Retinal pigment epithelial cell (primary cell): ENCODE results near the gene GSKIP.

Experiments
- DNase-seq: peaks from one replicate; pipeline ENCODE4 v3.0.0-alpha.2; 2010; ENCODE audit warnings: low read depth
- H3K4me3 ChIP-seq: 2 replicates; pipeline ENCODE4 v1.5.1; 2011; ENCODE audit warnings: mild to moderate bottlenecking, low read length, control low read depth, moderate library complexity
- CTCF ChIP-seq: conservative IDR thresholded peaks from 2 replicates; pipeline ENCODE4 v1.5.1; 2011; ENCODE audit warnings: low read depth, low read length, control low read depth, inconsistent platforms

GSKIP gene

GRCh38 chr14:96373538-96373937, 10.2 kb downstream of the GSKIP start:
- no peak for DNase-seq
- TF ChIP-seq CTCF: no peak
- H3K4me3 ChIP-seq: no peak overlapping the region

- no peak for TF ChIP-seq CTCF
- no peak overlapping the region for H3K4me3 ChIP-seq
- DNase-seq: no peak
These were observed 12.8 kb downstream of the GSKIP start for GRCh38 chr14:96376093-96376492.

GRCh38 chr14:96380735-96381134, 17.4 kb downstream of the GSKIP start:
- H3K4me3 ChIP-seq: no peak overlapping the region
- DNase-seq: no peak
- TF ChIP-seq CTCF: no peak

GRCh38 chr14:96383445-96383844, 20.1 kb downstream of the GSKIP start:
- no peak overlapping the region for H3K4me3 ChIP-seq
- TF ChIP-seq CTCF: no peak
- DNase-seq: no peak

GRCh38 chr14:96384053-96384452, 20.7 kb downstream of the GSKIP start:
- no peak for DNase-seq
- no peak for TF ChIP-seq CTCF
- no peak overlapping the region for H3K4me3 ChIP-seq

- DNase-seq: no peak
- H3K4me3 ChIP-seq: no peak overlapping the region
- no peak for TF ChIP-seq CTCF
These were observed 21.4 kb downstream of the GSKIP start for GRCh38 chr14:96384740-96385139.

- DNase-seq: no peak
- no peak for TF ChIP-seq CTCF
- H3K4me3 ChIP-seq: no peak overlapping the region
These were observed 22.1 kb downstream of the GSKIP start for GRCh38 chr14:96385385-96385784.
